Stromal cell of bone marrow (primary cell): ENCODE measurements around the gene SOX15.
A peak's percentile ranks its signal among the peaks of the same experiment; 100 is the strongest.
"Not testable (repeated sequence)": the region's sequence is repeated elsewhere in the genome, so short reads cannot be mapped to it uniquely, and the experiment has no call there.

Experiments
- DNase-seq: peaks from one replicate; pipeline ENCODE4 v3.0.0-alpha.2; 2012; ENCODE audit warnings: low read depth

Gene SOX15

DNA sequence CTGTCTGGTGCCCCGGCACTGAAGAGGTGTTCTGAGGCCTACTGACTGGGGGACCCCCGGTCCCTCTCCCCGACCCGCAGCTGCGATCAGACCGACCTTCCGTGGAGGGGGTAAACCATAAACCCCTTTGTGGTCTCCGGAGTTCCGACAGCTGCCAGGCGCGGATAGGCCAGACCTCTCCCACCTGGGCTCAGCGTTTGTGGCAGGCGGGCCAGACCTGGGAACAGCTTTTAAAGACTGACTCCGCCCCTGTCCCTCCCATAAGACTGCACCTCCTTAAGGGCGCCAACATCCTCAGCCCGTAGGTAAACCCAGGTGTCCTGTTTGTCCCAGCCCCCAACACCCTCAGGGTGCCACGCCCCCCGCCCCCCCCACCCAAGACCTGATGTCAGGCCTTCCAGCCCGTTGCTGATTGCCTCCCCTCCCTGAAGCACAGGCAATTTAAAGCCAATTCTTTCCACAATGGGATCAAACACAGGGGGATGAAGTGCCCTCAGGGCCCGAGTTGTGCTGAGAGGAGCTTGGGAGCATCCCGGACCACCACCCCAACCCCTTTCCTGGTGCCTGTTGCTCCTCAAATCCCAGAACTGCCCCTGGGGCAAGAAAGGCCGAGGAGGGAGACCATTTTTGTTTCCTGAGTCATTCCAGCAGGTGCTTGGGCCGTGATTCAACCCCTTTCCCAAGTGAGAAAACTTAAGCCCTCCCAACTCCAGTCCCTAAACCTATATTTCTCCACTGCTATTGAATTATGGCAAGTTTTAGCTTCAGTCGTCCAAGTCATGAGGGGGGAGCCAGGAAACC lies at the start of gene SOX15:
Gene SOX15 (minus strand): TSS at position 204 of the 801 bp plus-strand sequence. CDS start 418 bp downstream, outside the sequence.
- no peak for DNase-seq

DNA sequence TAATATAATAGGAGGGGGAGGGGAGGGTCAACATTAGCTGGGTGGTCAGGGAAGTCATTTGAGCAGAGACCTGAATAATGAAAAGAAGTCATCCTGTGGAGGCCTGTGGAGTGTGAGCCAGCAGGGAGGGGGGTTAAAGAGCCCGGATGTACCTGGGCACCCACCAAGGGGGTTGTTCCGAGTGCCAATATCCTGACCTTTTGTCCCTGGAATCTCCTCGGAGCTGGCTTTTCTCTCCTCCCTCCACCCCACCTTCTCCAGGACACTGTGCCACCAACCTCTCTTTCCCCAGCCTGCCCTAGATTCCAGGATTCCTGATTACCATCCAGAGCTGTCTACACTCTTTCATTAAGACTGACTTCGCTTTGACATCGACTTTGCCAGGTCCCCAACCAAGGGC lies 46.3 kb upstream of the SOX15 start:
- DNase-seq: no peak

DNA sequence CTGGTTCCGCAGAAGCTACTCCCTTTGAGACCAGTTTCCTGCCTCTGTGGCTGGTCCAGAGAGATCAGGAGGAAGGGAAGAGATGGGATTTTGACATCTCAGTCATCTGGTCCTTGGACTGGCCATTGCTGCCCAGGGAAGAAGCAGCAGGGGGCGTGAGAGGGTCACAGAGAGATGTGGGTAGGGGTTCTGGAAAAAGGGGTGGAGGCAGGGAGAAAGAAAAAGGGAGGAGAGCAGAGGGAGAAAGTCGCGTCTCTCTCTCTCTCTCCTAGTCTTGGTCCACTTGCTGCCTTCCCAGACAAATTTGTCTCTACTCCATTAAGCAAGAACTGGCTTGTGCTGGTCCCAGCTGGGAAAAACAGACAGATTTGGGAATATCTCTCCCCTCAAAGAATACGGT lies 44.5 kb upstream of the SOX15 start:
- DNase-seq: no peak

DNA sequence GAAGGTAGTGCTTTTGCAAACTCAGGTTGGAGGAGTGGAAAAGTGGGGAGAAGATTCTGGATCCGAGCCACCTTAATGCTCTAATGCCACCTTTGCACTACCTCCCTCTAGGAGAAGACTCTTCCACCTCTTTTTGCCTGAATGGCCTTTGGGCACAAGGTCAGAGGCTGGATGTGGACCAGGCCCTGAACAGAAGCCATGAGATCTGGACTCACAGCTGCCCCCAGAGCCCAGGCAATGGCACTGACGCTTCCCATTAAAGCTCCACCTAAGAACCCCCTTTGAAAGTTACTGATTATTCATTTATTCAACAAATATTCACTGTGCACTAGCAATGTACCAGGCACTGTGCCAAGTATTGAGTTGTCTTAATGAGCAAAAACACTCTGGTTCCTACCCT lies 43.2 kb upstream of the SOX15 start:
- no peak for DNase-seq

DNA sequence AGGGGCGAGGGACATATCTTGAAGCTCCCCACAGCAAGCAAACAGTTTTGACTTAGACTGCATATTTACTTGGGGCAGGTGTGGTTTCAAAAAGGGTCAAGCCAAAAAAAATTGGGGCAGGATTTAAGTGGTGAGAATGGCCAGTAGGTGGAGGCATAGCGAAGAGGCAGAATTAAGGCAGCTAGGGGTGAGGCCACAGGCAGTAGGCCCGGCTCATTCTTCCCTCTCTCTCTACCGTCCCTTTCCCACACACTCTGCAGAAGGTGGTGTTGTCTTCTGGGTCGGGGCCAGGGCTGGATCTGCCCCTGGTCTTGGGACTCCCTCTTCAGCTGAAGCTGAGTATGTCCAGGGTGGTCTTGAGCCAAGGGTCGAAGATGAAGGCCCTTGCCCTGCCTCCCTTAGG lies 42.6 kb upstream of the SOX15 start:
- no peak for DNase-seq

DNA sequence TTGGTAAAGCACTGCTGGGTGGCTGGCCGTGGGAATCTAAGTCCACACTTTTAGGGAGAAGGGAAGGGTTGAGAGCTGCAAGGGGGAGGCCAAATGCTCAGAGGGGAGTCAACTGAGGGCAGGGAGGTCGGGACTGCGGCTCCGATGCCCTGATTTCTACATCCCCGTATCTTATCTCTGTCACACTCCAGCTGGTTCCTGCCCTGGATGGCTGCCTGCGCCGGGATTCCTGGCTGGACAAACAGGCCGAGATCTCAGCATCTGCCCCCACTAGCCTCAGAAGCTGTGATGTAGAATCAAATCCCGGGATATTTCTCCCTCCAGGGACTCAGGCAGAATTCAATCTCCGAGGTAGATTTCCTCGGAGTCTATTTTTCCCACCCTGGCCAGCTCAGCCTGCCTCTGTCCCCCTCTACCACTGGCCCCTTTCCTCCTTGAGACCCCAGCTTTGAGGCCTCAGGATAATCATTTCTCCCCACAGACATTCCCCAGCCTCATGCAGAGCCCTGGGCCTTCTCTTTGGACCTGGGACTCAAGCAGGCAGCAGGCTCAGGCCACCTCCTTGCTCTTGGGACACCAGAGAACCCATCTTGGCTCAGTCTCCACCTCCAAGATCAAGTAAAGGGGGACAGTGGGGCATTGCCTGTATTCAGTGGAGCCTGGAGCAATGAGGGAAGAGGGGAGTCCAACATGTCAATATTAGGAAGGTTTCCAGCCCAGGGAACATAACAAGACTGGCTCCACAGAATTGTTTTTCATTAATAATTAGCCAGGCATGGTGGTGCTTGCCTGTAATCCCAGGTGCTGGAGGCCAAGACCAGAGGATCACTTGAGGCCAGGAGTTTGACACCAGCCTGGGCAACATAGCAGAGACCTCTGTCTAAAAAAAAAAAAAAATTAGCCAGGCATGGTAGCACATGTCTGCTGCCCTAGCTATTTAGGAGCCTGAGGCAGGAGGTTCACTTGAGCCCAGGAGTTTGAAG lies 41.8 kb upstream of the SOX15 start:
- no peak for DNase-seq

DNA sequence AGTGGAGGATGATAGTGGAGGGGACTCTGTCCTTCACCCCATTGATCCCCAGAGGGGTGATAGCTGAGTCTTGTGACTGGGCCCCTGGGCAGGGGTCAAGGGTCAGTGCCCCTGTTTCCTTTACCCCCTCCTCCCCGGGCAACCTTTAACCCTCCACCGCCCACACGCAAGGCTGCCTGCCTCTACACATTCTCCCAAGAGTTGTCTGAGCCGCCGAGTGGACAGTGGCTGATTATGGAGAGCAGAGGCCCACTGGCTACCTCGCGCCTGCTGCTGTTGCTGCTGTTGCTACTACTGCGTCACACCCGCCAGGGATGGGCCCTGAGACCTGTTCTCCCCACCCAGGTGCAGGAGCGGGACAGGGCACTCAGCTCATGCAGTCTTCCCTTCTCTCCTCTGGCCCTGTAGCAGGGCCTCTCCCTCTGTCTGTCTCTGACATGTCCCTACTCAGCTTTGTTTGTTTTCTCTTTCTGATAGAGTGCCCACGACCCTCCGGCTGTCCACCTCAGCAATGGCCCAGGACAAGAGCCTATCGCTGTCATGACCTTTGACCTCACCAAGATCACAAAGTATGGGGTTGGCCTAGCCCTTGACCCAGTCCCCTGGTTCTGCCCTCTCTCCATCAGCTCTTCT lies 40.2 kb upstream of the SOX15 start, which contains the start of gene SHBG:
Gene SHBG (plus strand): TSS at position 197 of the 633 bp plus-strand sequence. CDS start 38 bp downstream, at position 235.
- DNase-seq: no peak

DNA sequence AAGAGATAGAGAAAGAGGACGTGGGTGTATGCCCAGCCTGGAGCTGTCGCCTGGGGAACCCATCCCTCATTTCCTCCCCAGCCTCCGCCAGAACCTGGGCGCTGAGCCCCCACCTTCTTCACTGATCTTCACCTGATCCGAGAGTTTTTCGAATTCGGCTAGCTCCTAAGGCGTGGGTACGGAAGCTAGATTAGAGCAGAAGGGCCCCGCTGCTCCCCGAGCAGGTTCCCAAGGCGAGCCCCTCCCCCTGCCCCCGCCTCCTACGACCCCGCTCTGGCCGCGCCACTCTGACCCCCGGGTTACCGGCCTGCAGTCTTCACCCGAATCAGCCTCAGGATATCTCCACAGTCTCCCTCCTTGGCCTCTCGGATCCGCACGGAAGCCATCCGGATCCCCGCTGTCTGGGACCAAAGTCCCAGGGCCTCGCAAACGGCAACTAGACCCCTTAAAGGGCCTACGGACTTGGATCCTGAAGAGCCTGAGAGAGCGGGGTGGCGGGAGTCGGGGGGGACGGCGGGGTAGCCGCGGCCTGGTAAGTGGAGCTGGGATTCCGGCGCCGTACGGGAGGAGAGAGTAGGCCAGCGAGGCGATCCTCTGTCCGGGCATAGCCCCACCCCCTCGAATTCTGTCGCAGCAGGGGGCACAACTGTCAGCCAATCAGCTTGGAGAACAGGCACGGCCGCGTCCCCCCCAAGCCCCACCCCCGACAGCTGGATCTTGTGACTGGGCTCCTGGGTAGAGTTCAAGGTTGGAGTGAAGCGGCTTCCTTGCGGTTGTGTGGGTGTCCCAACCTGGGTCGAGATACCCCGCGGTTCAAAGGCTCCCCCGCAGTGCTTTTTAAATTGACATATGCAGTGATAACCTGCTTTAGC lies 37.6 kb upstream of the SOX15 start, which contains the start of gene SAT2:
Gene SAT2 (minus strand): TSS at position 572 of the 872 bp plus-strand sequence. CDS start 186 bp downstream, at position 386.
- peak; percentile 91 for DNase-seq

DNA sequence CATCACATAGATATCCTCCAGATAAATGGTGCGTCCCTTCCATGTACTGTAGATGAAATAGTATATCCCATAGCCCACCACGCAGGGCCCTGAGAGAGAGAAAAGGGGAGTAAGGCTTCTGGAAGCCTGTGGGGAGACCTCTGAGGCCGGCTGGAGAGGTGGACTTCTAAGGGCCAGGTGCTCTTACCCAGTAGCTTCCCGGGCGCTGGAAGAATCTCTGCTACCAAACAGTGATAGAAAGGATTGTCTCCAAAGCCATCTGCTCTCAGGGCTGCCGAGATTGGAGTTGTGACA lies 37.0 kb upstream of the SOX15 start:
- no peak for DNase-seq

DNA sequence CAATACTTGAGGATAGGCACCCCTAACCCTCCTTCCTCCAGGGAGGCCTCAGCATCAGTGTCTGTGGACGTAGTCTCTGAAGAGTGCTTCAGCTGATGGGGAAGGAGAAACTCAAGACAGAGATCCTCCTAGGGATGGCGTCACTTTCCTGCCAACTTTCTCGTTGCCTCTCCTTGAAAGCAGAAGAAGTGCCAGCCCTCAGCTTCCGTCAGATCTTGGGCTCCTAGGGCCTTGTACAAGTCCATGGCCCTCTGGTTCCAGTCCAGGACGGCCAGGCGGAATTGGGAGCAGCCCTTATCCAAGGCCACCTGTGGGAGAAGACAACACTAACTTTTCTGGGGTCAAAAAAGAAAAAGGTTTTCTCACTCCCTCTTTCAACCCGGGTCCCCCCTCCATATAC lies 36.4 kb upstream of the SOX15 start:
- no peak for DNase-seq

DNA sequence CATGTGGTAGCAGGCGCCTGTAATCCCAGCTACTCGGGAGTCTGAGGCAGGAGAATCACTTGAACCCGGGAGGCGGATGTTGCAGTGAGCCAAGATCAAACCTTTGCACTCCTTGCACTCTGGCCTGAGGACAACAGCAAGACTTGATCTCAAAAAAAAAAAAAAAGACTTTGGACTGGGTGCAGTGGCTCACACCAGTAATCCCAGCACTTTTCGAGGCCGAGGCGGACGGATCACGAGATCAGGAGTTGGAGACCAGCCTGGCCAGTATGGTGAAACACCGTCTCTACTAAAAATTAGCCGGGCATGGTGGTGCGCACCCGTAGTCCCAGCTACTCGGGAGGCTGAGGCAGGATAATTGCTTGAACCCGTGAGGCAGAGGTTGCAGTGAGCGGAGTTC lies 35.9 kb upstream of the SOX15 start:
- not testable (repeated sequence) for DNase-seq

DNA sequence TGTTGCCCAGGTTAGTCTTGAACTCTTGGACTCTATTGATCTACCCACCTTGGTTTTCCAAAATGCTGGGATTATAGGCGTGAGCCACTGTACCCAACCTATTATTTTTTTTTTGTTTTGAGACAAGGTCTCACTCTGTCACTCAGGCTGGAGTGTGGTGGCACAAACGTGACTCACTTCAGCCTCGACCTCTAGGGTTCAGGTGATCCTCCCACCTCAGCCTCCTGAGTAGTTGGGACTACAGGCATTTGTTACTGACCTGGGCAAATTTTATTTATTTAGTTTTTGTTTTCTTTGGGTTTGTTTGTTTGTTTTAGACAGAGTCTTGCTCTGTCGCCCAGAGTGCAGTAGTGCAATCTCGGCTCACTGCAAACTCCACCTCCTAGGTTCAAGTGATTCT lies 33.8 kb upstream of the SOX15 start:
- no peak for DNase-seq

DNA sequence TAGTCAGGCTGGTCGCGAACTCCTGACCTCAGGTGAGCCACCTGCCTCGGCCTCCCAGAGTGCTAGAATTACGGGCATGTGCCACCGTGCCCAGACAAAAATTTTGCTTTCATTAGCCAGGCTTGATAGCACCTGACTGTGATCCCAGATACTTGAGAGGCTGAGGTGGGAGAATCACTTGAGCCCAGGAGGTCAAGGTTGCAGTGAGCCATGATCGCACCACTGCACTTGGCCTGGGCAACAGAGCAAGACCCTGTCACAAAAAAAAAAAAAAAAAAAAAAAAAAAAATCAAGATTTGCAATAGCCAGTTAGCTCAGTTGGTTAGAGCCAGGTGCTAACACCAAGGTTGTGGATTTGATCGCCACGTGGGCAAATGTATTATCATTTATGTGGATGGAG lies 30.9 kb upstream of the SOX15 start:
- DNase-seq: no peak

DNA sequence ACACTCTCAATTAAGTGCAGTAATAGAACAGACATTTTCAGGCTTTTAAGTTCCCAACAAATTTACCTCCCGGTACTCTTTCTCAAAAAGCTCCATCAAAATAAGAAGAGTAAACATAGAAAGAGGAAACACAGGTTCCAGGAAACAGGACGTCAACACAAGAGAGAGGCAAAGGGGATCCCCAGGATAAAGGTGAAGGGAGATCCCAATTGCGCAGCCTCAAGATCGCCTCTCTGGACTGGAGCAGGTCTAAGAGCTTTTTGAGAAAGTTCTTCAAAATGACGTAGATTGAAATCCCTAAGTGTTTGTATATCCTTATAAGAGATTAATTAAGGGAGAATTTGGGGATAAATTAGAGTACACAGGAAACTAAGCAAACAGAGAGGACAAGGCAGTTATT lies 28.7 kb upstream of the SOX15 start:
- DNase-seq: no peak

DNA sequence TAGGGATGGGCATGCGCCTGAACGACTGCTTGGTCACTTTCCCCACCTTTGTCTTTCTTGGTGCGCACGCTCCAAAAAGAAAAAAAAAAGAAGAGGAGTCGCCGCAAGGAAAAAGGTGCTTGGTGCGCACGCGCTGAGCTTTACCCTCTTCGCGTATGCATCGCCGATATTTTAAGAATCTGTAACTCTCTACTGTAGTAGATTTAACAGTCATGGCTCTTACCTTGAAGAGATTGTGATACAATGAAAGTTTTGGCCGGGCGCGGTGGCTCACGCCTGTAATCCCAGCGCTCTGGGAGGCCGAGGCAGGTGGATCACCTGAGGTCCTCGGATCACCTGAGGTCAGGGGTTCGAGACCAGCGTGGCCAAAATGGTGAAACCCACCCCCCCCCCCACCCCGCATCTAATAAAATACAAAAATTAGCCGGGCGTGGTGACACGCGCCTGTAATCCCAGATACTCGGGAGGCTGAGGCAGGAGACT lies 25.4 kb upstream of the SOX15 start:
- no peak for DNase-seq

DNA sequence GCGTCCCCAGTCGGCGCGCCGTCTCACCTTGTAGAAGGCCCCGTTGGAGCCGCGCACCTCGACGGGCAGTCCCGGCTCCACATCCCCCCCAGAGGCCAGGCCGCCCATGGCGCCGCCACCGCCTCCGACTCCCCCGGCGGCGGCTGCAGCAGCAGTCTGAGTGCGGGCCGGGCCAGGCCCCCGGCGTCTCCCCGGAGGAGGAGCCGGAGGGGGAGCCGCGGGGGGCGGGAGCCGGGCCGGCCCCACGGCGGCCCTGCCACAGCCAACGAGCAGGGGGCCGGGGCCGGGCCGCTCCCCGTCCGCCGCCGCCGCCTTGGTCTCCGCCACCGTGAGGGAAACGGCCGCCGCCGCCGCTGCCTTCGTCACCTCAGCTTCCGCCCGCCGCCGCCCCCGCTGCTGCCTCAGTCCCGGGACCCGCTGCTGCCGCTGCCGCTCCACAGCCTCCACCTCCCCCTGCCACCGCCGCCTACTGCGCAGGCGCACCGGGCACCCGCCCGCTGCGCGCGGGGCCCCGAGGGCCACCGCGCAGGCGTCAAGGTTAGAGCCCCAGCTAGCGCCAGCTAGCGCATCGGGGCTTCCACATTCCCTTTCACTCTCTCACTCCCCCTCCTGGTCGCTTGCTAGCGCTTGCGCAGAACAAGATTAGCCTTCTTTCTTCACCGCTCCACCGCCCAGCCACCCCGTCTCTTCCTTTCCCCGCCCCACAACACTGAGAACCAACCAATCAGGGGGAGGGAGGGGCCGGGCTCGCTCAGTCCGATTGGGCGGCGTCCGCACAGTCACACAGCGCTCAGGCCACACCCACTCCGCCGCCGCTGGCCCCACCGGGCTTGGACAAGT lies 24.8 kb upstream of the SOX15 start, which contains the start of gene FXR2:
Gene FXR2 (minus strand): TSS at position 473 of the 840 bp plus-strand sequence. CDS start 365 bp downstream, at position 108.
- peak; percentile 99 for DNase-seq

DNA sequence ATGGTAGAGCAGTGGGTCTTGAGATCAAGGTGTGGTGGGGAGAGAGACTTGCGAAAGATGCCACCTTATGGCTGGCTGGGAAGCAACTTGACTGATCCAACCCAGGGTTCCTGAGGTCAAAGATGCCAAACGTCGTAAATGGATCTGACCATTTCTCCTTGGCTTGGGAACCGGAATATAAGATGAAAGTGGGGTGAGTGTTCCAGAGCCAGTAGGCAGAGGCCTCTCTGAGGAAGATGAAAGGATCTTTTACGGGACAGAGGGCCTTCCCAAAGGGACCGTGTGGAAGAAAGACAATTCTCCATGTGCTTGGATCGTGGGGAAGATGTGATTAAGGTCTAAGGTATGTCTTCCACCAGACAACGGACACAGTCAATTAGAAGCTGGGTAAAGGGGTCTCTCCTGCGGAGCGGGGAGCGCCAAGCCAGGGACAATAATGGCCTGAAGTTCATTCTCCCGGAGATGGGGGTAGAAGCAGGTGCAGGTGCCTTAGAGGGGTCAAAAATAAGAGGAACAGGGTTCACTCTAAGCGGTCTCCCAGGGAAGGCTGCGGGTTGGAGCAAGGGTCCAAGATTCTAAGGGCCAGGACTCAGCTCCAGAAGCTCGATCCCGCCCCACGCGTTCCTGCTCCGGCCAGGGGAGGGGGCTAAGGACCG lies 24.0 kb upstream of the SOX15 start:
- no peak for DNase-seq

DNA sequence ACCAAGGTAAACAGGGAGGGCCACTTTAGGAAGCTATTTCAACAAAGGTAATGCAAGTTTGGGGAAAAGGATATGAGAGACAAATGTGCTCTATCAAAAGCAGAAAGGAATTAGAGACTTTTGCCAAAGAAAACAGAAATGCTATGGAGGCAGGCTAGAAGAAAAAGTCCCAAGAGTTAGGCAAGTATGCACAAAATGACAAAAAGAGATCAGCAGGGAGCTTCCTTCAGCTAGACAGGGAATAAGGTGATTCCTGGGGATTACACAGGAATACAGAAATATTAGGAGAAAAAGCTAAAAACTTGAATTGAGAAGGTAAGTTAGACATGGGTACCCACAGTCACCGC lies 22.4 kb upstream of the SOX15 start:
- DNase-seq: no peak

DNA sequence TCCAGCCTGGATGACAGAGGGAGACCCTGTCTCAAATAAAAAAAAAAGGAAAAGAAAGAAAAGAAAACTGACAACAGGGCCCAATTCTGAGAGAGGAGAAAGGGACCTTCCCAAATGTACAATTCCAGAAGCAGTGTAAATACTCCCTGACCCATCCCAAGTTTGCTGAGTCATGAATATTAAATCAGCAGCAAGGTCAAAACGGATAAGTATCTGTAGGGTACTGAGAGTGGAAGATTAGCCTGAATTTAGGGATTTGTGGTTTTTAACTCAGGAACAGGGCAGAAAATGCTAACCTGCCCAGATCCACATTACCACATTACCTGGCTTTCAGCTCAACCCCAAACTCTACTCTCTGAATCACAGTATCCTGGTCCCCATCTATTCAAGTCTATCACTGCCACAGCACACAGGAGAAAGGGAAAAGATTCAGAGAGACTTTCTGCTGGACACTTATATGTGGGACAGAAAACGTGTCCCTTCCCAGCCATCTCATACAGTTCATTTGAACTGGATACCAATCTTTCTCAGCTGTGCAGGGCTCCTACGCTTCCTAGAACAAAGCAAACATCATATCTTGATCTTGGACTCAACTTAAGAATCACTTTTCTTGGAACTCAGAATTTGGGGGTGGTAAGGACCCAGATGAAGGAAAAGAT lies 21.9 kb upstream of the SOX15 start:
- DNase-seq: no peak
